HG03196 (cell line): ENCODE measurements around the gene PHAF1.

Experiments used
- ATAC-seq: cut with Tn5 transposase; IDR thresholded peaks from one replicate; pipeline ENCODE4 v1.9.1; 2021; ENCODE audit not compliant: unreplicated experiment

PHAF1 gene

DNA sequence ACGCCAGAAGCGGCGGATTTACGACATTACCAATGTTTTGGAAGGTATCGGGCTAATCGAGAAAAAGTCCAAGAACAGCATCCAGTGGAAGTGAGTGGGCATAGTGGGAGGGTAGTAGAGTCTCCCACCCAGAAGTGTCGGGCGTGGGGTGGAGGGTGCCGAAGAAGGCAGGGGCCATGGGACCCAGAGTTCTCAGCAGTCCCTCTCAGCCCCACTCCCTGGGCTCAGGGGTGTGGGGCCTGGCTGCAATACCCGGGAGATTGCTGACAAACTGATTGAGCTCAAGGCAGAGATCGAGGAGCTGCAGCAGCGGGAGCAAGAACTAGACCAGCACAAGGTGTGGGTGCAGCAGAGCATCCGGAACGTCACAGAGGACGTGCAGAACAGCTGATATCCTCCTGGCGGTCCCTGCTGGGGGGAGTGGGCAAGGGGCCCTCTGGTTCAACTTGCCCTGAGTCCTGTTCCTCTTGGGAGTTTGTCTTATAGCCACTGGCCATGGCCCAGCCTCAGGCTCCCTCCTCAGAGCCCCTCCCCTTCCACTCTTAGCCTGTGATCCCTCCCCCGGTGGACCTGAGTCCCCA lies 83.1 kb downstream of the PHAF1 start:
- peak; percentile 10 for ATAC-seq

- ATAC-seq, result no peak
Observed at GRCh38 chr16:67193536-67193935, 83.8 kb downstream of the PHAF1 start.

GRCh38 chr16:67194260-67194659 lies 84.5 kb downstream of the PHAF1 start:
- ATAC-seq, result no peak

GRCh38 chr16:67195676-67196075 lies 85.9 kb downstream of the PHAF1 start:
- no peak for ATAC-seq

DNA sequence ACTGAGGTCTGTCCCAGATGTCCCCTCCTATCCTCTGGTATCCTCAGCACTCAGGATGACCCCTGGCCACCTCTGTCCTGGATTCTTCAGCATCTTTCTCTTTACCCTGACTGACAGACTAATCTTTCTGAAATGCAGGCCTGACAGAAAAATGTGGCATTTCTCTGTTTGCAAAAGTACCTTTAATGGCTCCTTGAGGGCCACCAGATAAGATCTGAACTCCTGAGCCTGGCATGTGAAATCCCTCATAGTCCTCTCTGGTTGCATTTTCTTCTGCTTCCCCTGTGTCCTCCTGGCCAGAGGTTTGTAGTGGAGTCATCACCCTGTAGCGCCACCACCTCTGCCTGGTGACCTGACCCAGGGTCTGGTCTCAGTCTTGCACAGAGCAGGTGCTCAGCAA lies 87.1 kb downstream of the PHAF1 start:
- no peak for ATAC-seq

DNA sequence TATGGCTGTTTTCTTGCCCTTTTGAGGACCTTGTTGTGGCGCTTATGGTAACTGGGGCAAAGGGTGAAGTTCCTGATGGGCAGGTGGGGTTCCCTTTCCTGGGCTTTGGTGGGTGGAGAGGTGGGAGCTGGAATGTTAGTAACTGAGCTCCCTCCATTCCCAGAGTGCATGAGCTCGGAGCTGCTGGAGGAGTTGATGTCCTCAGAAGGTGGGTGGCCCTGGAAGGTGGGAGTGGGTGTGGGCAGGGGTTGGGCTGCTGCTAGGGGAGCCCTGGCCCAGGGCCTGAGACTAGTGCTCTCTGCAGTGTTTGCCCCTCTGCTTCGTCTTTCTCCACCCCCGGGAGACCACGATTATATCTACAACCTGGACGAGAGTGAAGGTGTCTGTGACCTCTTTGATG lies 88.0 kb downstream of the PHAF1 start:
- no peak for ATAC-seq
